Transverse colon (tissue), 4 donors: ENCODE data around the gene FMNL2. TPM values are rescaled to one million over a fixed set of nuclear protein-coding genes. Genes with fewer than 3 reads are reported as not detected.

Experiments used
- DNase-seq: peaks from one replicate; pipeline ENCODE4 v3.0.0-alpha.2; 2019
- H3K27ac ChIP-seq, 4 donors: fragments of 200-600 bp; sonication (generic); 2 replicates each; pipeline ENCODE4 v1.5.1; 2016 to 2018; ENCODE audit warnings: inconsistent platforms in 4 of 4
- H3K27me3 ChIP-seq: fragments of 200-600 bp; sonication (generic); 2 replicates; pipeline ENCODE4 v1.5.1; 2017; ENCODE audit warnings: inconsistent platforms
- H3K36me3 ChIP-seq, 4 donors: fragments of 200-600 bp; sonication (generic); 2 replicates each; pipeline ENCODE4 v1.5.1; 2017 to 2019; ENCODE audit warnings: inconsistent platforms in 4 of 4
- H3K4me1 ChIP-seq, 4 donors: fragments of 200-600 bp; sonication (generic); 2 replicates each; pipeline ENCODE4 v1.5.1; 2017 to 2020; ENCODE audit warnings: inconsistent platforms in 4 of 4
- H3K4me3 ChIP-seq, 4 donors: fragments of 200-600 bp; sonication (generic); 1 replicate in 1 of 4; 2 replicates in 3 of 4; pipeline versions ENCODE4 v1.5.1 to v1.6.1; 2017 to 2019; ENCODE audit warnings: inconsistent platforms in 4 of 4
- H3K9me3 ChIP-seq, 2 donors: fragments of 200-600 bp; sonication (generic); 2 replicates each; pipeline ENCODE4 v1.5.1; 2017 to 2019; ENCODE audit warnings: inconsistent platforms in 2 of 2
- CTCF ChIP-seq, 5 experiments: fragments of 200-600 bp in 3 of 5; fragments of 450-650 bp in 2 of 5; sonication (generic) in 3 of 5; IDR thresholded peaks; 1 replicate in 2 of 5; 2 replicates in 3 of 5; pipeline ENCODE4 v1.5.1; 2016 to 2017; ENCODE audit warnings: antibody characterized with exemption in 5 of 5, inconsistent platforms in 3 of 5, mild to moderate bottlenecking in 2 of 5, moderate library complexity in 1 of 5
- EP300 ChIP-seq: sonication (generic); formaldehyde crosslinking; IDR thresholded peaks from one replicate; pipeline ENCODE4 v1.6.1; 2017; ENCODE audit warnings: antibody characterized with exemption, low read depth
- POLR2A ChIP-seq: fragments of 450-650 bp; IDR thresholded peaks from one replicate; pipeline ENCODE4 v1.6.1; 2016; ENCODE audit warnings: antibody characterized with exemption, mild to moderate bottlenecking, moderate library complexity
- POLR2AphosphoS5 ChIP-seq, 3 donors: sonication (generic); formaldehyde crosslinking; IDR thresholded peaks; one replicate each; pipeline ENCODE4 v1.6.1; 2016; ENCODE audit warnings: antibody characterized with exemption in 3 of 3
- WGBS, 2 donors: methylation state at CpG; one replicate each; pipeline ENCODE4 v1.1.5; 2018; ENCODE audit warnings: low coverage in 1 of 2; 5-methylcytosine and 5-hydroxymethylcytosine counted together
- in situ Hi-C, 4 donors: fragments of 200-750 bp; cut with MboI; loops; one replicate each; pipeline versions ENCODE4 v1.15.0 to v1.15.1; 2017; ENCODE audit warnings: low sequenced_read_pairs in 3 of 4, low pct_ligation_motif_present in 1 of 4, low pct_unique_long_range_greater_than_20kb in 1 of 4
- intact Hi-C: fragments of 100-400 bp; cut with DNase I; formaldehyde crosslinking; loops from one replicate; pipeline ENCODE4 v1.15.1; 2023; ENCODE audit warnings: low total_unique reads
- total RNA-seq, 4 donors: library from RNA; depleted of rRNA; stranded (reverse); fragments of >200 nt; gene quantifications; one replicate each; pipeline ENCODE4 v1.1.0, GENCODE V29; 2016

FMNL2 gene
- total RNA-seq, 4 donors from 2014 or later, result 9.2 to 31.4 (median 23.9) TPM

GRCh38 chr2:152396051-152396511 is 61.1 kb downstream of the FMNL2 start:
- no peaks in the 10 kb centered on the region for H3K27me3 ChIP-seq
- H3K9me3 ChIP-seq, result no peaks in the 10 kb centered on the region
- intact Hi-C loops, result no loop called here
- peak overlapping the region in 3 of 4 donors; percentile 27 to 61 (median 52) for H3K27ac ChIP-seq
- WGBS, 2 donors, result 66 to 79% methylated on average over 4 of the region's 4 CpGs
- TF ChIP-seq POLR2A (no peak), POLR2AphosphoS5 (IDR thresholded peaks at IDR 0.05) (no peak), EP300 (no peak), CTCF (IDR thresholded peaks at IDR 0.05) (no peak)
- peak overlapping the region in 1 of 4 donors; percentile 17 for H3K4me3 ChIP-seq
- no peaks in the 10 kb centered on the region for H3K36me3 ChIP-seq
- peaks cover 0 to 16% (median 10%) of the 10 kb centered on the region in 4 donors for H3K4me1 ChIP-seq
- DNase-seq, result no peak
- in situ Hi-C loops, result no loop called here

GRCh38 chr2:152396763-152397162 is 61.8 kb downstream of the FMNL2 start:
- peak overlapping the region in 1 of 4 donors; percentile 27 for H3K27ac ChIP-seq
- 66% methylated on average over 2 of the region's 2 CpGs for WGBS, 2 donors
- in situ Hi-C loops (no loop called here), intact Hi-C loops (no loop called here)
- H3K36me3 ChIP-seq, result no peaks in the 10 kb centered on the region
- H3K27me3 ChIP-seq, result no peaks in the 10 kb centered on the region
- no peak for DNase-seq
- no peak for TF ChIP-seq POLR2AphosphoS5 (IDR thresholded peaks at IDR 0.05)
- no peak for TF ChIP-seq EP300
- no peak for TF ChIP-seq POLR2A
- TF ChIP-seq CTCF (IDR thresholded peaks at IDR 0.05), result no peak
- H3K4me3 ChIP-seq, result no peak overlapping the region
- H3K9me3 ChIP-seq, result no peaks in the 10 kb centered on the region
- H3K4me1 ChIP-seq, result peaks cover 0 to 14% (median 10%) of the 10 kb centered on the region in 4 donors

- DNase-seq, result no peak
- H3K4me3 ChIP-seq, result no peak overlapping the region
- H3K27me3 ChIP-seq, result no peaks in the 10 kb centered on the region
- in situ Hi-C loops, result no loop called here
- TF ChIP-seq EP300 (no peak), POLR2A (no peak), POLR2AphosphoS5 (IDR thresholded peaks at IDR 0.05) (no peak), CTCF (IDR thresholded peaks at IDR 0.05) (no peak)
- H3K27ac ChIP-seq, result no peak overlapping the region
- no peaks in the 10 kb centered on the region for H3K9me3 ChIP-seq
- WGBS, 2 donors, result 78 to 90% methylated on average over 2 to 4 of the region's 4 CpGs
- peaks cover 0 to 33% (median 16%) of the 10 kb centered on the region in 4 donors for H3K4me1 ChIP-seq
- intact Hi-C loops, result no loop called here
- H3K36me3 ChIP-seq, result no peaks in the 10 kb centered on the region
These were observed 64.0 kb downstream of the FMNL2 start for GRCh38 chr2:152399003-152399402.

- in situ Hi-C loops (no loop called here), intact Hi-C loops (no loop called here)
- H3K27me3 ChIP-seq, result no peaks in the 10 kb centered on the region
- peaks cover 0 to 38% (median 21%) of the 10 kb centered on the region in 4 donors for H3K4me1 ChIP-seq
- TF ChIP-seq POLR2AphosphoS5 (IDR thresholded peaks at IDR 0.05) (no peak), CTCF (IDR thresholded peaks at IDR 0.05) (no peak), POLR2A (no peak), EP300 (no peak)
- no peak overlapping the region for H3K27ac ChIP-seq
- no peaks in the 10 kb centered on the region for H3K36me3 ChIP-seq
- no peaks in the 10 kb centered on the region for H3K9me3 ChIP-seq
- DNase-seq, result no peak
- WGBS, 2 donors, result 74 to 93% methylated on average over 2 of the region's 2 CpGs
- no peak overlapping the region for H3K4me3 ChIP-seq
These were observed 65.7 kb downstream of the FMNL2 start for GRCh38 chr2:152400607-152401214.
